HG03066 (cell line): ENCODE measurements around the gene RSPH9.

Experiments
- ATAC-seq: cut with Tn5 transposase; IDR thresholded peaks from one replicate; pipeline ENCODE4 v1.9.1; 2021; ENCODE audit warnings: low read depth; ENCODE audit not compliant: unreplicated experiment

Gene RSPH9

DNA sequence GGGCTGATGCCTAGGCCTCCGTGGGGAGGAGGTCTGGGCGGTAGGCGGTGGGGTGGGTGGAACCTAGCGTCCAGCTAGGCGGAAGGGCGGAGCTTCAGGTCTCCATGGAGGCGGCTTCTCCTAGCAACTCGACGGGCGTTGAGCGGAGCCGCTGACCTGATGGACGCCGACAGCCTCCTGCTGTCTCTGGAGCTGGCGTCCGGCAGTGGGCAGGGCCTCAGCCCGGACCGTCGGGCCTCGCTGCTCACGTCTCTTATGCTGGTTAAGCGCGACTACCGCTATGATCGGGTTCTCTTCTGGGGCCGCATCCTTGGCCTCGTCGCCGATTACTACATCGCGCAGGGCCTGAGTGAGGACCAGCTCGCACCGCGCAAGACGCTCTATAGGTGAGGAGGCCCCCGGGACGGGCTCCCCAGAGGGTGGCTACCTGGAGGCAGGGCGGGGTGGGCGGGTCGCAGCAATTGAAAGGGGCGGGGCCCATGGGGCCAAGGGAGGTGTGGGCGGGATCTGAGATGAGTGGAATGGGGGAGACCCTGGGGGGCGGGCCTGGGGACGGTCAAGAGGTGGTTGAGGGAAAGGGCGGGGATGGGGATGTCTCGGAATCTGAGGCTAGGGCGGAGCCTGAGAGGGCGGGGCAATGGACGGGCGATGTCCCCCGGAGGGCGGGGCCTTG, at the start of gene RSPH9:
RSPH9 (plus strand) TSS at position 97 of the 673 bp plus-strand sequence; CDS start at position 160, 63 bp downstream.
- ATAC-seq = no peak

DNA sequence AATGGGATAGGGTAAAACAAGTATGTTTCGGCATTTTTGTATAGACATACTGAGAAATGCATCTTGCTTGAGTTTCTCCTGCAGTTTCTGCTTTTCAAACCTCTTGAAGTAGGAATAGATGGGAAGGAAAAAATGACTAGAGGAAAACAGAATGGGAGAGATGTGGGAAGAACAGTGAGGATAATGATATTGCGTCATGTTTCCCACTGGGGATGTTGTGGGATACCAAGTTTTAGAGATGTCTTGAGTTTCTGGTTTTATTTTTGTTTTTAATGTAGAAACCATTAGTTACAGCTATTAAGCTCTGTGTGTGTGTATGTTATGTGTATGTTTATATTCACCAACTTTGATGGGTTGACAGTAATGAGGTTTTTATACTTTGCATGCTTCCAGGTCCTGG, 44.2 kb upstream of the RSPH9 start:
- no peak for ATAC-seq

DNA sequence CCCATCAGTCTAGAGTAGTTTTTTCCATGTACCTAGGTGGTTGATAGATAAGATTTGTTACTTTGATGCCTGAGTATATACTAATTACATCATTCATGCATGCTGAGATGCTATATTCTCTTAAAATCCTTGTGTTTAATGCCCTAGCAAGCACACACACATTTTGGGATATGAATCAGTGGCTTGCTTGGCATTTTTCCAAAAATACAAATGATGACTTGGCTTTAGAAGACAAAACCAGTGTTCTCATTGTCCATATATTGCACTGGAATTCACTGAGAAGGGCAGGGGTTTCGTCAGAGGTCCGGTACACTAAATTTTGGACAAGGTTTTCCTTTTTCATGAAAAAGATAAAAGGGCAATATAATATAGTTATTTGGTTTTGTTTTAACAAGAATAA, 40.7 kb upstream of the RSPH9 start:
- no peak for ATAC-seq

DNA sequence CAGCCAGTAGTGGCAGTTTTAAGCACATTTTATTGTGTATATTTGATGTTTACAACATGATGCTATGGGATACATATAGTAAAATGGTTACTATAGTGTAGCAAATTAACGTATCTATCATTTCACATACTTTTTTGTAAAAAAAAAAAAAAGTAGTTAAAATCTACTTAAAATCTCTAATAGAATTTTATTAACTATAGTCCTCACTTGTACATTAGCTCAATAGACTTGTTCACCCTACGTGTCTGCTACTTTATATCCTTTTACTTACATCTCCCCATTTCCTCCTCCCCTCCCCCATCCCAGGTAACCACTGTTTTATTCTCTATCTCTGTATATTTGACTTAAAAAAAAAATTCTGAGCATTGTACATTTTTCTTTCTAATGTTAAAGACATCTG, 38.8 kb upstream of the RSPH9 start:
- ATAC-seq = no peak

DNA sequence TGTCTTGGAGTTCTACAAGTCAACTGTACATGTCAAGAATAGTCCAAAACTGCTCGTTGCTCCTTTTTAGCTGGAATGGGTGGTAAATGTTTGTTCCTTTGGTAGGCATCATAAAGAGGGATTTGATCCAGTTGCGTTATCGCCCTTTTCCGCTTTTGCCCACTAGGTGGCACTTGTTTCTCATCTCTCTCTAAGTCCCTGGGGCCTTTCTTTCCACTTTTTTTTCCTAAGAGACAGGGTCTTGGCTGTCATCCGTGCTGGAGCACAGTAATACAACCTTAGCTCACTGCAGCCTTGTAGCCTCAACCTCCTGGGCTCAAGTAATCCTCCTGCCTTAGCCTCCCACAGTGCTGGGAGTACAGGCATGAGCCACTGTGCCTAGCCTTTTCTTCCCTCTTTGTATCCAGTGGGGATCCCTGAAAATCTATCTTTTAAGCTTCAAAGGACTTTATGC, 36.5 kb upstream of the RSPH9 start:
- no peak for ATAC-seq

- no peak for ATAC-seq
Measured at GRCh38 chr6:43608807-43609206, 36.0 kb upstream of the RSPH9 start.

- no peak for ATAC-seq
Measured at GRCh38 chr6:43609402-43609801, 35.4 kb upstream of the RSPH9 start.

- ATAC-seq = no peak
Measured at GRCh38 chr6:43610431-43610830, 34.4 kb upstream of the RSPH9 start.

GRCh38 chr6:43613721-43614395, 31.0 kb upstream of the RSPH9 start:
- no peak for ATAC-seq

GRCh38 chr6:43614396-43614730, 30.5 kb upstream of the RSPH9 start:
- ATAC-seq = no peak

GRCh38 chr6:43616725-43617472, 27.9 kb upstream of the RSPH9 start:
- ATAC-seq = no peak

- ATAC-seq = no peak
Measured at GRCh38 chr6:43621078-43621835, 23.6 kb upstream of the RSPH9 start.

DNA sequence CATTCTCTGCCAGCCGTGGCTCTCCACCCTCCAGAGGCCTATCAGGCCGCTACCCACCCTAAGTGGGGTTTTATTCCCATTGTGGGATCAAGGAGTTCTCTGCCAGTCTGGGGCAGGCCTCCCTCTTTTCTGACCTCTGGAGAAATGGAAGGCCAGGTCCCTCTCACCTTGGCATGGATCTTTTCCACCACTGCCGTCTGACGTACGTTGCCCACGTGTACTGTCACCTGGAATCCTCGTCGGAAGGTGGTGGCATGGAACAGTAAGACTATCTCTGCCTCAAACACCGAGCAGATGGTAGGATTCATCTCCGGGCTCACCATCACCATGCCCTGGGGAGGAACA, 23.0 kb upstream of the RSPH9 start:
- ATAC-seq = no peak

GRCh38 chr6:43622541-43622940, 22.3 kb upstream of the RSPH9 start:
- ATAC-seq = no peak

GRCh38 chr6:43623880-43624785, 20.7 kb upstream of the RSPH9 start:
- no peak for ATAC-seq

DNA sequence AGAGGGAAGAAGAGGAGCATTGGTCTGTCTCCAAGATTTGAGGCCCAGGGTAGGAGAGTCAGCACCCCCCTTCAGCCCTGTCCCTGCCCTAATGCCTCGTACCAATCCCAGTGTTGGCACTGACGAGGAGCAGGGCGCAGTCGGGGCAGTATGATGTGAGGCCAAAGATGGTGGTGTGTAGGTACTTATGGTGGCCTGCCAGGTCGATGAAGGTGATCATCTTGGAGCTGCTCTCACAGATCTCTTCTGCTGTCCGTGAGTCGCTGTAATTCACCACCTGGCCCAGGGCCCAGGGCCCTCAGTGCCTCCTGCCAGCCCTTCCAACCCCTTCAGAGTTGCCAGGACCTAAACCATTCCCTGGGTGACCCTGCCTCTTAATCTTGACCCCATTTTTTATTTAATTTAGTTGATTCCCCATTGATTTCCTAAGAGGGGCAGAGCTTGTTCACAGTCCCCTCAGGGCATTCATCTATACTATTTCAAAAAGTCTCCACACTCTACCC, 20.0 kb upstream of the RSPH9 start:
- ATAC-seq = no peak

GRCh38 chr6:43625393-43625992, 19.3 kb upstream of the RSPH9 start:
- ATAC-seq = no peak

DNA sequence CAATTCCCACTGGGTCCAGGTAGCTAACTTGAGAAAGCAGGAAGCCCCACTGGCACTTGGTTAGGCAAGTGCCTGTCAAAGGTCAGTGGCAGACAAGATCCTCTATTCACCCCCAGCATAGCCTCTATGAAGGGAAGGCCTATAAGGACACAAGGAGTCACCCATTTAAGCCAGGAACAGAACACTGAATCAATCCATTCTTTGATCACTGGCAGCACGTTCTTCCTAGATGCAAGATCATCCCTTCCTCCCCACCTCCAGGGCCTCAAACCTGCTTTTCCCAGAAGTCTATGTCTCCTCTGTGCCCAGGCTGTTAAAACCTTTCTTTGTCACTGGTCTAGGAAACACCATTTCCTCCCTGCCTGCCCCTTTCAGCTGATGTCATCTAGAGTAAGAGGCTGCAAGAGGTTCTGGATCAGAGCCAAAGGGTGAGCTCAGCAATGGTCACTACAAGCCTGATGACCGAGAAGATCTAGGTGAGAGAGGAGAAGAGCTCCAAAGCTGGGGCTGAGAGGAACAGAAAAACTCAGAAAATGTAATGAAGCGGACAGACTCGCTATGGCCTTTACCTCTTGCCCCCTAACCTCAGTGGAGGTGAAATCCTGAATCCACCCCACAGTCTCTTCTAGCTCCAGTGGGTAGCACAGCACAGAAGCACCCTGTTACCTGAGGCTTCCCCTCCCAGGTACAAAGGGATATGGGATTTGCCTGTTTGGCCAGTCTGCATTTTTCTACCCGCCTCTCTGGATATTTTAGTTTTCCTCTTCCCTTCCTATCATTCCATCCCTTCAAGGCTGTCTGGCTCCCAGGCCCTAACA, 17.6 kb upstream of the RSPH9 start:
- no peak for ATAC-seq
